GM23338 (cell line): ENCODE results near the gene TFB1M. TPM values are rescaled to one million over a fixed set of nuclear protein-coding genes. Genes with fewer than 3 reads are reported as not detected.

Experiments
- ATAC-seq: fragments of 200-7000 bp; cut with Tn5 transposase; 3 replicates; pipeline ENCODE4 v1.9.1; 2020
- DNase-seq: peaks from one replicate; pipeline ENCODE4 v3.0.0-alpha.2; 2015; ENCODE audit warnings: low spot score
- H2AFZ ChIP-seq: fragments of 200-600 bp; sonication (generic); 2 replicates; pipeline ENCODE4 v1.8.0; 2016; ENCODE audit warnings: antibody characterized with exemption, mild to moderate bottlenecking, moderate library complexity
- H3F3A ChIP-seq: fragments of 200-600 bp; sonication (generic); replicated peaks from 2 replicates; pipeline ENCODE4 v1.8.0; 2017; ENCODE audit warnings: antibody characterized with exemption, mixed run types, low read depth
- H3K27ac ChIP-seq: fragments of 200-600 bp; sonication (generic); 2 replicates; pipeline ENCODE4 v1.6.1; 2016; ENCODE audit warnings: low read depth
- H3K27me3 ChIP-seq: fragments of 200-600 bp; sonication (generic); 2 replicates; pipeline ENCODE4 v1.8.0; 2016; ENCODE audit warnings: mild to moderate bottlenecking, mixed run types, moderate library complexity; ENCODE audit not compliant: insufficient read depth
- H3K36me3 ChIP-seq: fragments of 200-600 bp; sonication (generic); 2 replicates; pipeline ENCODE4 v1.8.0; 2016; ENCODE audit warnings: mild to moderate bottlenecking; ENCODE audit not compliant: insufficient read depth
- H3K4me1 ChIP-seq: fragments of 200-600 bp; sonication (generic); 2 replicates; pipeline ENCODE4 v1.8.0; 2016; ENCODE audit warnings: mild to moderate bottlenecking, moderate library complexity; ENCODE audit not compliant: insufficient read depth
- H3K4me2 ChIP-seq: fragments of 200-600 bp; sonication (generic); 2 replicates; pipeline ENCODE4 v1.7.1; 2017; ENCODE audit warnings: mixed run types
- H3K4me3 ChIP-seq: fragments of 200-600 bp; sonication (generic); 2 replicates; pipeline ENCODE4 v1.6.1; 2016; ENCODE audit warnings: mixed run types
- H3K79me2 ChIP-seq: fragments of 200-600 bp; sonication (generic); replicated peaks from 2 replicates; pipeline ENCODE4 v1.8.0; 2017; ENCODE audit warnings: mild to moderate bottlenecking; ENCODE audit not compliant: insufficient read depth
- H3K9me2 ChIP-seq: fragments of 200-600 bp; sonication (generic); 2 replicates; pipeline ENCODE4 v1.8.0; 2017; ENCODE audit not compliant: insufficient read depth
- H4K20me1 ChIP-seq: fragments of 200-600 bp; sonication (generic); replicated peaks from 2 replicates; pipeline ENCODE4 v1.8.0; 2017; ENCODE audit warnings: mild to moderate bottlenecking; ENCODE audit not compliant: insufficient read depth
- H3K27ac Mint-ChIP-seq: 2 replicates; pipeline ENCODE4 v1.8.0; 2020; ENCODE audit warnings: inconsistent platforms, mild to moderate bottlenecking, moderate library complexity, mixed read lengths
- H3K27me3 Mint-ChIP-seq: 3 replicates; pipeline ENCODE4 v1.8.0; 2022; ENCODE audit warnings: low read depth, mild to moderate bottlenecking, moderate library complexity, mixed read lengths, inconsistent platforms; ENCODE audit not compliant: insufficient read depth, poor library complexity
- H3K36me3 Mint-ChIP-seq: 3 replicates; pipeline ENCODE4 v1.8.0; 2021; ENCODE audit warnings: low read depth, mild to moderate bottlenecking, inconsistent platforms, moderate library complexity, mixed read lengths
- H3K4me1 Mint-ChIP-seq: 3 replicates; pipeline ENCODE4 v1.8.0; 2020; ENCODE audit warnings: mild to moderate bottlenecking, inconsistent platforms, mixed read lengths
- H3K4me3 Mint-ChIP-seq: 3 replicates; pipeline ENCODE4 v1.8.0; 2021; ENCODE audit warnings: moderate library complexity, mild to moderate bottlenecking, inconsistent platforms, mixed read lengths
- H3K9me3 Mint-ChIP-seq: 3 replicates; pipeline ENCODE4 v1.8.0; 2020; ENCODE audit warnings: moderate library complexity, mild to moderate bottlenecking, inconsistent platforms, mixed read lengths
- CREB1 ChIP-seq: fragments of 250-450 bp; sonication (Bioruptor Pico); IDR thresholded peaks from 2 replicates; pipeline ENCODE4 v1.5.0; 2020; ENCODE audit warnings: low read depth, mild to moderate bottlenecking, moderate library complexity
- CTCF ChIP-seq, 2 experiments: fragments of 200-600 bp in 1 of 2; sonication (generic) in 1 of 2; conservative IDR thresholded peaks; 2 replicates each; pipeline versions ENCODE4 v1.5.1 to v1.6.1; 2016 to 2017; ENCODE audit warnings: antibody characterized with exemption in 2 of 2, low read depth in 2 of 2, mild to moderate bottlenecking in 2 of 2, moderate library complexity in 1 of 2
- ETS1 ChIP-seq: IDR thresholded peaks from 2 replicates; pipeline ENCODE4 v1.6.1; 2016; ENCODE audit warnings: antibody characterized with exemption
- EZH2phosphoT487 ChIP-seq: fragments of 200-600 bp; sonication (generic); IDR thresholded peaks from one replicate; pipeline ENCODE4 v1.8.1; 2018; ENCODE audit warnings: antibody characterized with exemption; ENCODE audit not compliant: unreplicated experiment
- JUNB ChIP-seq: IDR thresholded peaks from one replicate; pipeline ENCODE4 v1.6.1; 2016; ENCODE audit warnings: antibody characterized with exemption; ENCODE audit not compliant: unreplicated experiment
- POLR2AphosphoS5 ChIP-seq: IDR thresholded peaks from 2 replicates; pipeline ENCODE4 v1.6.1; 2016; ENCODE audit warnings: antibody characterized with exemption, low read depth
- STAT1 ChIP-seq: IDR thresholded peaks from one replicate; pipeline ENCODE4 v1.6.1; 2016; ENCODE audit warnings: antibody characterized with exemption; ENCODE audit not compliant: unreplicated experiment
- ZNF114 ChIP-seq: fragments of 250-450 bp; sonication (Bioruptor Pico); IDR thresholded peaks from 2 replicates; pipeline ENCODE4 v1.5.0; 2020; ENCODE audit warnings: mild to moderate bottlenecking, moderate library complexity
- polyA plus RNA-seq: library from polyadenylated mRNA; unstranded; fragments of >200 nt; fragmentation: Nextera tagmentation; extraction: Ambion mirVana; gene quantifications from 2 replicates; pipeline ENCODE4 v1.2.1, GENCODE V29; 2016
- total RNA-seq: library from RNA; depleted of rRNA; stranded (reverse); fragments of >200 nt; shearing (Covaris generic); gene quantifications from 2 replicates; pipeline ENCODE4 v1.2.3, GENCODE V29; 2014
- TF ChIP-seq, protein P1 (sequence below): IDR thresholded peaks from one replicate; pipeline ENCODE4 v1.6.1; 2018; ENCODE audit warnings: antibody characterized with exemption; ENCODE audit not compliant: unreplicated experiment
- TF ChIP-seq, protein P2 (sequence below): fragments of 250-450 bp; sonication (Bioruptor Pico); IDR thresholded peaks from 2 replicates; pipeline ENCODE4 v1.5.0; 2020; ENCODE audit warnings: mild to moderate bottlenecking, moderate library complexity

Gene TFB1M
- total and polyA plus RNA-seq, 2 experiments from 2014 or later: 51.1 to 66.9 TPM

DNA sequence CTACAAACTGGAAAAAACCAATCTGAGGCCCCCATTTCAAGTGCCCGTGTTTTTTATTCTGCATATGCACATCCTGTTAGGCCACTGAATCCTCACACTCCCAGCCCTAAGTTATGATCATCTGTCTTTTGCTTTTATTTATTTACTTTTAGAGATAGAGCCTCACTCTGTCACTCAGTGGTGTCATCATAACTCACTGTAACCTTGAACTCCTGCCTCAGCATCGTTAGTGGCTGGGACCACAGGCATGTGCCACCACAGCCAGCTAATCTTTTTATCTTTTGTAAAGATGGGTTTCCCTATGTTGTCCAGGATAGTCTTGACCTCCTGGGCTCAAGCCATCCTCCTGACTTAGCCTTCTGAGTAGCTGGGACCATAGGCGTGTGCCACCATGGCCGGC lies 80.1 kb downstream of the TFB1M start:
- Histone ChIP-seq H3K4me1 (peaks cover 6% of the 10 kb centered on the region; the same call in 1 of the 2 replicates), H2AFZ (no peak overlapping the region), H3K27me3 (no peaks in the 10 kb centered on the region), H3F3A (no peaks in the 10 kb centered on the region), H4K20me1 (no peaks in the 10 kb centered on the region; the same call in 1 of the 2 replicates), H3K9me2 (0 out of 2 replicates have a peak, but pooled peaks cover 8% of the 10 kb centered on the region), H3K27ac (no peak overlapping the region), H3K79me2 (no peaks in the 10 kb centered on the region), H3K4me2 (no peak overlapping the region), H3K36me3 (peaks cover 18% of the 10 kb centered on the region), H3K4me3 (no peak overlapping the region)
- H3K4me1 Mint-ChIP-seq: peaks cover 8% of the 10 kb centered on the region; the same call in 2 of the 3 replicates
- H3K27ac Mint-ChIP-seq: no peak overlapping the region
- no peak overlapping the region for H3K4me3 Mint-ChIP-seq
- peaks cover 42% of the 10 kb centered on the region for H3K9me3 Mint-ChIP-seq
- DNase-seq: no peak
- no peak for ATAC-seq
- H3K27me3 Mint-ChIP-seq: peaks cover 5% of the 10 kb centered on the region
- peaks cover 44% of the 10 kb centered on the region for H3K36me3 Mint-ChIP-seq
- TF ChIP-seq JUNB: no peak
- TF ChIP-seq ETS1: no peak
- no peak for TF ChIP-seq STAT1
- TF ChIP-seq EZH2phosphoT487: no peak
- TF ChIP-seq CTCF (conservative IDR thresholded peaks at IDR 0.05; ENCODE audit: low read depth in 2 of 2): no peak
- no peak for TF ChIP-seq POLR2AphosphoS5
- TF ChIP-seq, protein P1, sequence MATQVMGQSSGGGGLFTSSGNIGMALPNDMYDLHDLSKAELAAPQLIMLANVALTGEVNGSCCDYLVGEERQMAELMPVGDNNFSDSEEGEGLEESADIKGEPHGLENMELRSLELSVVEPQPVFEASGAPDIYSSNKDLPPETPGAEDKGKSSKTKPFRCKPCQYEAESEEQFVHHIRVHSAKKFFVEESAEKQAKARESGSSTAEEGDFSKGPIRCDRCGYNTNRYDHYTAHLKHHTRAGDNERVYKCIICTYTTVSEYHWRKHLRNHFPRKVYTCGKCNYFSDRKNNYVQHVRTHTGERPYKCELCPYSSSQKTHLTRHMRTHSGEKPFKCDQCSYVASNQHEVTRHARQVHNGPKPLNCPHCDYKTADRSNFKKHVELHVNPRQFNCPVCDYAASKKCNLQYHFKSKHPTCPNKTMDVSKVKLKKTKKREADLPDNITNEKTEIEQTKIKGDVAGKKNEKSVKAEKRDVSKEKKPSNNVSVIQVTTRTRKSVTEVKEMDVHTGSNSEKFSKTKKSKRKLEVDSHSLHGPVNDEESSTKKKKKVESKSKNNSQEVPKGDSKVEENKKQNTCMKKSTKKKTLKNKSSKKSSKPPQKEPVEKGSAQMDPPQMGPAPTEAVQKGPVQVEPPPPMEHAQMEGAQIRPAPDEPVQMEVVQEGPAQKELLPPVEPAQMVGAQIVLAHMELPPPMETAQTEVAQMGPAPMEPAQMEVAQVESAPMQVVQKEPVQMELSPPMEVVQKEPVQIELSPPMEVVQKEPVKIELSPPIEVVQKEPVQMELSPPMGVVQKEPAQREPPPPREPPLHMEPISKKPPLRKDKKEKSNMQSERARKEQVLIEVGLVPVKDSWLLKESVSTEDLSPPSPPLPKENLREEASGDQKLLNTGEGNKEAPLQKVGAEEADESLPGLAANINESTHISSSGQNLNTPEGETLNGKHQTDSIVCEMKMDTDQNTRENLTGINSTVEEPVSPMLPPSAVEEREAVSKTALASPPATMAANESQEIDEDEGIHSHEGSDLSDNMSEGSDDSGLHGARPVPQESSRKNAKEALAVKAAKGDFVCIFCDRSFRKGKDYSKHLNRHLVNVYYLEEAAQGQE: no peak

DNA sequence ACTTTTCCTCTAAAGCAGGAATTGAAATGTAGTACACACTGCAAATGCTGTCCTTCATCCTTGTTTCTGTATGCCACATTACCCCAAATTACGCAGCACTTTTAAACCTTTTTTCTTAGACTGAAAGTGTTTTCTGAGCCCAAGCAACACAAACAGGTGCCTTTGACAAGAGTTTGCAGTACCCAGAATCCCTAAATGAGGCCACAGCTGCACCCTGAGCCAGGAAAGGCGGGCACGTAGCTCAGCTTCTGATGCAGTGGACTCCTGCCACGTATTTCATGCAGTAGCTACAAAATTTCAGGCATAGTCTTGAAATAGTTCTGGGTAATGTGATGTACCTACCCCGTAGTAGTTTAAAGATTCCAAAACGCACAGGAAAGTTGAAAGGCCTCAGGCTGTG lies 81.4 kb downstream of the TFB1M start:
- ATAC-seq: no peak
- Histone ChIP-seq H3K36me3 (peaks cover 16% of the 10 kb centered on the region), H3F3A (no peaks in the 10 kb centered on the region), H3K4me3 (no peak overlapping the region), H3K4me1 (peaks cover 8% of the 10 kb centered on the region; the same call in 1 of the 2 replicates), H4K20me1 (no peaks in the 10 kb centered on the region; the same call in 1 of the 2 replicates), H3K4me2 (no peak overlapping the region), H3K27ac (no peak overlapping the region), H3K27me3 (no peaks in the 10 kb centered on the region), H2AFZ (no peak overlapping the region), H3K9me2 (no peaks in the 10 kb centered on the region), H3K79me2 (no peaks in the 10 kb centered on the region)
- no peak for DNase-seq
- H3K36me3 Mint-ChIP-seq: peaks cover 35% of the 10 kb centered on the region
- no peak overlapping the region for H3K4me3 Mint-ChIP-seq
- H3K27ac Mint-ChIP-seq: no peak overlapping the region
- peaks cover 28% of the 10 kb centered on the region for H3K9me3 Mint-ChIP-seq
- H3K4me1 Mint-ChIP-seq: peaks cover 19% of the 10 kb centered on the region
- peaks cover 5% of the 10 kb centered on the region for H3K27me3 Mint-ChIP-seq
- TF ChIP-seq, protein P2, sequence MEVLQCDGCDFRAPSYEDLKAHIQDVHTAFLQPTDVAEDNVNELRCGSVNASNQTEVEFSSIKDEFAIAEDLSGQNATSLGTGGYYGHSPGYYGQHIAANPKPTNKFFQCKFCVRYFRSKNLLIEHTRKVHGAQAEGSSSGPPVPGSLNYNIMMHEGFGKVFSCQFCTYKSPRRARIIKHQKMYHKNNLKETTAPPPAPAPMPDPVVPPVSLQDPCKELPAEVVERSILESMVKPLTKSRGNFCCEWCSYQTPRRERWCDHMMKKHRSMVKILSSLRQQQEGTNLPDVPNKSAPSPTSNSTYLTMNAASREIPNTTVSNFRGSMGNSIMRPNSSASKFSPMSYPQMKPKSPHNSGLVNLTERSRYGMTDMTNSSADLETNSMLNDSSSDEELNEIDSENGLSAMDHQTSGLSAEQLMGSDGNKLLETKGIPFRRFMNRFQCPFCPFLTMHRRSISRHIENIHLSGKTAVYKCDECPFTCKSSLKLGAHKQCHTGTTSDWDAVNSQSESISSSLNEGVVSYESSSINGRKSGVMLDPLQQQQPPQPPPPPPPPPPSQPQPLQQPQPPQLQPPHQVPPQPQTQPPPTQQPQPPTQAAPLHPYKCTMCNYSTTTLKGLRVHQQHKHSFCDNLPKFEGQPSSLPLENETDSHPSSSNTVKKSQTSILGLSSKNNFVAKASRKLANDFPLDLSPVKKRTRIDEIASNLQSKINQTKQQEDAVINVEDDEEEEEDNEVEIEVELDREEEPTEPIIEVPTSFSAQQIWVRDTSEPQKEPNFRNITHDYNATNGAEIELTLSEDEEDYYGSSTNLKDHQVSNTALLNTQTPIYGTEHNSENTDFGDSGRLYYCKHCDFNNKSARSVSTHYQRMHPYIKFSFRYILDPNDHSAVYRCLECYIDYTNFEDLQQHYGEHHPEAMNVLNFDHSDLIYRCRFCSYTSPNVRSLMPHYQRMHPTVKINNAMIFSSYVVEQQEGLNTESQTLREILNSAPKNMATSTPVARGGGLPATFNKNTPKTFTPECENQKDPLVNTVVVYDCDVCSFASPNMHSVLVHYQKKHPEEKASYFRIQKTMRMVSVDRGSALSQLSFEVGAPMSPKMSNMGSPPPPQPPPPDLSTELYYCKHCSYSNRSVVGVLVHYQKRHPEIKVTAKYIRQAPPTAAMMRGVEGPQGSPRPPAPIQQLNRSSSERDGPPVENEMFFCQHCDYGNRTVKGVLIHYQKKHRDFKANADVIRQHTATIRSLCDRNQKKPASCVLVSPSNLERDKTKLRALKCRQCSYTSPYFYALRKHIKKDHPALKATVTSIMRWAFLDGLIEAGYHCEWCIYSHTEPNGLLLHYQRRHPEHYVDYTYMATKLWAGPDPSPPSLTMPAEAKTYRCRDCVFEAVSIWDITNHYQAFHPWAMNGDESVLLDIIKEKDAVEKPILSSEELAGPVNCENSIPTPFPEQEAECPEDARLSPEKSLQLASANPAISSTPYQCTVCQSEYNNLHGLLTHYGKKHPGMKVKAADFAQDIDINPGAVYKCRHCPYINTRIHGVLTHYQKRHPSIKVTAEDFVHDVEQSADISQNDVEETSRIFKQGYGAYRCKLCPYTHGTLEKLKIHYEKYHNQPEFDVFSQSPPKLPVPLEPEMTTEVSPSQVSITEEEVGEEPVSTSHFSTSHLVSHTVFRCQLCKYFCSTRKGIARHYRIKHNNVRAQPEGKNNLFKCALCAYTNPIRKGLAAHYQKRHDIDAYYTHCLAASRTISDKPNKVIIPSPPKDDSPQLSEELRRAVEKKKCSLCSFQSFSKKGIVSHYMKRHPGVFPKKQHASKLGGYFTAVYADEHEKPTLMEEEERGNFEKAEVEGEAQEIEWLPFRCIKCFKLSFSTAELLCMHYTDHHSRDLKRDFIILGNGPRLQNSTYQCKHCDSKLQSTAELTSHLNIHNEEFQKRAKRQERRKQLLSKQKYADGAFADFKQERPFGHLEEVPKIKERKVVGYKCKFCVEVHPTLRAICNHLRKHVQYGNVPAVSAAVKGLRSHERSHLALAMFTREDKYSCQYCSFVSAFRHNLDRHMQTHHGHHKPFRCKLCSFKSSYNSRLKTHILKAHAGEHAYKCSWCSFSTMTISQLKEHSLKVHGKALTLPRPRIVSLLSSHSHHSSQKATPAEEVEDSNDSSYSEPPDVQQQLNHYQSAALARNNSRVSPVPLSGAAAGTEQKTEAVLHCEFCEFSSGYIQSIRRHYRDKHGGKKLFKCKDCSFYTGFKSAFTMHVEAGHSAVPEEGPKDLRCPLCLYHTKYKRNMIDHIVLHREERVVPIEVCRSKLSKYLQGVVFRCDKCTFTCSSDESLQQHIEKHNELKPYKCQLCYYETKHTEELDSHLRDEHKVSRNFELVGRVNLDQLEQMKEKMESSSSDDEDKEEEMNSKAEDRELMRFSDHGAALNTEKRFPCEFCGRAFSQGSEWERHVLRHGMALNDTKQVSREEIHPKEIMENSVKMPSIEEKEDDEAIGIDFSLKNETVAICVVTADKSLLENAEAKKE (CRISPR knock-in tag): no peak
- TF ChIP-seq CREB1 (CRISPR knock-in tag): no peak
- no peak for TF ChIP-seq EZH2phosphoT487
- TF ChIP-seq ZNF114 (CRISPR knock-in tag): no peak
